ENCODE data around the gene LSM3.

Gene LSM3

GRCh38 chr3:14213066-14213774, 34.6 kb downstream of the LSM3 start:
- no peak for DNase-seq (ENCODE audit: low read depth)
- no peak overlapping the region for H3K4me3 ChIP-seq (ENCODE audit: low read depth, low read length)
- TF ChIP-seq CTCF (IDR thresholded peaks at IDR 0.05; ENCODE audit: low read depth, low read length, missing control alignments): no peak

- DNase-seq (ENCODE audit: low read depth): no peak
- no peak for TF ChIP-seq CTCF (IDR thresholded peaks at IDR 0.05; ENCODE audit: low read depth, low read length, missing control alignments)
- no peak overlapping the region for H3K4me3 ChIP-seq (ENCODE audit: low read depth, low read length)
Observed at GRCh38 chr3:14214764-14215163, 36.1 kb downstream of the LSM3 start.

- no peak overlapping the region for H3K4me3 ChIP-seq (ENCODE audit: low read depth, low read length)
- no peak for DNase-seq (ENCODE audit: low read depth)
- TF ChIP-seq CTCF (IDR thresholded peaks at IDR 0.05; ENCODE audit: low read depth, low read length, missing control alignments): peak; percentile 28
Observed at GRCh38 chr3:14216257-14217048, 37.8 kb downstream of the LSM3 start.

GRCh38 chr3:14218355-14218754, 39.7 kb downstream of the LSM3 start:
- no peak for DNase-seq (ENCODE audit: low read depth)
- no peak overlapping the region for H3K4me3 ChIP-seq (ENCODE audit: low read depth, low read length)
- TF ChIP-seq CTCF (IDR thresholded peaks at IDR 0.05; ENCODE audit: low read depth, low read length, missing control alignments): no peak

- no peak for DNase-seq (ENCODE audit: low read depth)
- H3K4me3 ChIP-seq (ENCODE audit: low read depth, low read length): no peak overlapping the region
- TF ChIP-seq CTCF (IDR thresholded peaks at IDR 0.05; ENCODE audit: low read depth, low read length, missing control alignments): no peak
Observed at GRCh38 chr3:14220933-14221332, 42.3 kb downstream of the LSM3 start.

GRCh38 chr3:14221902-14222301, 43.3 kb downstream of the LSM3 start:
- no peak overlapping the region for H3K4me3 ChIP-seq (ENCODE audit: low read depth, low read length)
- no peak for TF ChIP-seq CTCF (IDR thresholded peaks at IDR 0.05; ENCODE audit: low read depth, low read length, missing control alignments)
- DNase-seq (ENCODE audit: low read depth): no peak

Measured in GM12864 (cell line).